22Rv1 (cell line): ENCODE measurements around the gene TMEM106B.
"Not testable (repeated sequence)": the region's sequence is repeated elsewhere in the genome, so short reads cannot be mapped to it uniquely, and the experiment has no call there.

ENCODE experiments used
- ZFX ChIP-seq: fragments of 450-650 bp; IDR thresholded peaks from 2 replicates; pipeline ENCODE4 v1.6.1; 2017; ENCODE audit warnings: antibody characterized with exemption, borderline replicate concordance
- TF ChIP-seq, protein P1 (sequence below): fragments of 450-650 bp; IDR thresholded peaks from 2 replicates; pipeline ENCODE4 v1.5.1; 2017; ENCODE audit warnings: mild to moderate bottlenecking

DNA sequence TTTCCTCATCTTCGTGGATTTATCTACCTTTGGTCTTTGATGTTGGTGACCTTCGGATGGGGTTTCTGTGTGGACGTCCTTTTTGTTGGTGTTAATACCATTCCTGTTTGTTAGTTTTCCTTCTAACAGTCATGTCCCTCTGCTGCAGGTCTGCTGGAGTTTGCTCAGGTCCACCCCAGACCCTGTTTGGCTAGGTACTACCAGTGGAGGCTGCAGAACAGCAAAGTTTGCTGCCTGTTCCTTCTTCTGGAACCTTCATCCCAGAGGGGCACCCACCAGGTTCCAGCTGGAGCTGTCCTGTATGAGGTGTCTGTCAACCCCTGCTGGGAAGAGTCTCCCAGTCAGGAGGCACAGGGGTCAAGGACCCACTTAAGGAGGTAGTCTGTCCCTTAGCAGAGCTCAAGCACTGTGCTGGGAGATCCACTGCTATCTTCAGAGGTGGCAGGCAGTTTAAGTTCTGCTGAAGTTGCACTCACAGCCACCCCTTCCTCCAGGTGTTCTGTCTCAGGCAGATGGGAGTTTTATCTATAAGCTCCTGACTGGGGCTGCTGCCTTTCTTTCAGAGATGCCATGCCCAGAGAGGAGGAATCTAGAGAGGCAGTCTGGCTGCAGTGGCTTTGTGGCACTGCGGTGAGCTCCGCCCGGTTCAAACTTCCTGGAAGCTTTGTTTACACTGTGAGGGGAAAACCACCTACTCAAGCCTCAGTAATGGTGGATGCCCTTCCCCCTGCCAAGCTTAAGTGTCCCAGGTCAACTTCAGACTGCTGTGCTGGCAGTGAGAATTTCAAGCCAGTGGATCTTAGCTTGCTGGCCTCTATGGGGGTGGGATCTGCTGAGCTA, 40.9 kb upstream of the TMEM106B start:
- TF ChIP-seq, protein P1, sequence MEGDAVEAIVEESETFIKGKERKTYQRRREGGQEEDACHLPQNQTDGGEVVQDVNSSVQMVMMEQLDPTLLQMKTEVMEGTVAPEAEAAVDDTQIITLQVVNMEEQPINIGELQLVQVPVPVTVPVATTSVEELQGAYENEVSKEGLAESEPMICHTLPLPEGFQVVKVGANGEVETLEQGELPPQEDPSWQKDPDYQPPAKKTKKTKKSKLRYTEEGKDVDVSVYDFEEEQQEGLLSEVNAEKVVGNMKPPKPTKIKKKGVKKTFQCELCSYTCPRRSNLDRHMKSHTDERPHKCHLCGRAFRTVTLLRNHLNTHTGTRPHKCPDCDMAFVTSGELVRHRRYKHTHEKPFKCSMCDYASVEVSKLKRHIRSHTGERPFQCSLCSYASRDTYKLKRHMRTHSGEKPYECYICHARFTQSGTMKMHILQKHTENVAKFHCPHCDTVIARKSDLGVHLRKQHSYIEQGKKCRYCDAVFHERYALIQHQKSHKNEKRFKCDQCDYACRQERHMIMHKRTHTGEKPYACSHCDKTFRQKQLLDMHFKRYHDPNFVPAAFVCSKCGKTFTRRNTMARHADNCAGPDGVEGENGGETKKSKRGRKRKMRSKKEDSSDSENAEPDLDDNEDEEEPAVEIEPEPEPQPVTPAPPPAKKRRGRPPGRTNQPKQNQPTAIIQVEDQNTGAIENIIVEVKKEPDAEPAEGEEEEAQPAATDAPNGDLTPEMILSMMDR = not testable (repeated sequence)
- not testable (repeated sequence) for TF ChIP-seq ZFX
